Lower lobe of right lung (tissue), 2 donors: ENCODE measurements around the gene NCKAP5. TPM values are rescaled to one million over a fixed set of nuclear protein-coding genes. Genes with fewer than 3 reads are reported as not detected.

Experiments
- ATAC-seq, 2 donors: fragments of 200-7000 bp; cut with Tn5 transposase; one replicate each; pipeline ENCODE4 v1.9.1; 2020 to 2022; ENCODE audit warnings: mild to moderate bottlenecking in 2 of 2, moderate library complexity in 2 of 2
- DNase-seq: peaks from one replicate; pipeline ENCODE4 v3.0.0-alpha.2; 2020
- H3K27ac ChIP-seq: fragments of 200-600 bp; one replicate; pipeline ENCODE4 v1.8.0; 2022
- H3K27me3 ChIP-seq: fragments of 200-600 bp; one replicate; pipeline ENCODE4 v1.8.0; 2022; ENCODE audit warnings: low read depth
- H3K36me3 ChIP-seq: fragments of 200-600 bp; one replicate; pipeline ENCODE4 v1.8.0; 2022; ENCODE audit warnings: mild to moderate bottlenecking
- H3K4me1 ChIP-seq: fragments of 200-600 bp; one replicate; pipeline ENCODE4 v1.8.0; 2022
- H3K4me3 ChIP-seq: fragments of 200-600 bp; one replicate; pipeline ENCODE4 v1.8.0; 2022; ENCODE audit warnings: mild to moderate bottlenecking
- H3K9me3 ChIP-seq: fragments of 200-600 bp; one replicate; pipeline ENCODE4 v1.8.0; 2022
- CTCF ChIP-seq: fragments of 200-600 bp; IDR thresholded peaks from one replicate; pipeline ENCODE4 v1.8.0; 2022; ENCODE audit warnings: antibody characterized with exemption, mild to moderate bottlenecking
- intact Hi-C: fragments of 100-400 bp; cut with DNase I; formaldehyde crosslinking; loops from one replicate; pipeline ENCODE4 v1.11.0; 2022
- total RNA-seq: library from RNA; stranded (reverse); fragmentation: NEBNext Ultra II Directional; extraction: Animal tissue kit (Norgen Biotek cat#: 25700); gene quantifications from one replicate; pipeline ENCODE4 v1.2.1, GENCODE V29; 2021
- donor health status: DM: no; HTN: yes; CAD: no; lungs with severe emphysema.

Gene NCKAP5
- total RNA-seq, 1 donor from 2014 or later: 34.6 TPM

DNA sequence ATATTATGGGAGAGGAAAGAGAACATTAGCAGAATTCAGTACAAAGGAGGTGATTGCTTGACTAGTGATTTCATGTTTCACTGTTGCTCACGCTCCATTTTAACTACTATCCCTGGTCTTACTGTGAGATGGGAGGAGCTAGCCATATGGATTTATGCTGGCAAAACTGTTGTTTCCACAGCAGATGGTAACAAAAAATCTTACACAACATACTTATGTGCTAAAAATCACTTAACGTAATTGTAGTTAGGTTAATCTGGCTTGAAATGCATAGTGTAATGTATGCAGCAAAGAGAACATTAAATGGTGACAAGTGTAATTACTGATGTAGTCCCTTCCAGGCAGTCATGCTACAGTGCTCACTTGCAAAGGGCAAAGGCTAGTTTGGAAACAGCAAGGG lies 742.7 kb downstream of the NCKAP5 start:
- no peak overlapping the region for H3K4me3 ChIP-seq
- no peak for ATAC-seq
- no peaks in the 10 kb centered on the region for H3K9me3 ChIP-seq
- no peak for TF ChIP-seq CTCF
- no peaks in the 10 kb centered on the region for H3K27me3 ChIP-seq
- H3K27ac ChIP-seq: no peak overlapping the region
- no peak for DNase-seq
- intact Hi-C loops: no loop called here
- H3K4me1 ChIP-seq: no peaks in the 10 kb centered on the region
- no peaks in the 10 kb centered on the region for H3K36me3 ChIP-seq

DNA sequence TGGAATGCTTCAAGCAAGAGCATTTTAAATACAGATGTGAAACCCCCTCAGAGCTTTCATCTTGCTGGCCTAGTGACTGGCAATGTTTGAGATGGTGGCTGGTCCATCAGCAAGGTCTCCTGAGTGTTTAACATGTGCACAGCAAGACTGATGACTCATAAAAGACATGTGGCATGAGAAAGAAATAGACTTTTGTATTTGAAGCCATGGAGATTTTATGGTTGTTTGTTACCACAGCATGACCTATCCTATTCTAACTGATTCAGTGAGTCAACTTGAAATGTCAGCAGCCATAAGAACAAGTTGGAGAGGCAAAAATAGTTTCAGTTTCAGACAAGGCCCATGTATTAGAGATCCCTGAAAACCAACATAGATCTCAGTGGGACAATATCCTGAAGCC lies 743.5 kb downstream of the NCKAP5 start:
- Histone ChIP-seq H3K4me1 (no peaks in the 10 kb centered on the region), H3K9me3 (no peaks in the 10 kb centered on the region), H3K4me3 (no peak overlapping the region), H3K27me3 (no peaks in the 10 kb centered on the region), H3K36me3 (no peaks in the 10 kb centered on the region), H3K27ac (no peak overlapping the region)
- intact Hi-C loops: no loop called here
- no peak for TF ChIP-seq CTCF
- ATAC-seq (peak in 1 of 2 donors; percentile 21), DNase-seq (no peak)

GRCh38 chr2:132816234-132816633 lies 752.0 kb downstream of the NCKAP5 start:
- no peak for ATAC-seq
- no peak overlapping the region for H3K27ac ChIP-seq
- no peaks in the 10 kb centered on the region for H3K9me3 ChIP-seq
- H3K4me1 ChIP-seq: no peaks in the 10 kb centered on the region
- no peak for TF ChIP-seq CTCF
- H3K27me3 ChIP-seq: no peaks in the 10 kb centered on the region
- intact Hi-C loops: no loop called here
- no peaks in the 10 kb centered on the region for H3K36me3 ChIP-seq
- H3K4me3 ChIP-seq: no peak overlapping the region
- no peak for DNase-seq

DNA sequence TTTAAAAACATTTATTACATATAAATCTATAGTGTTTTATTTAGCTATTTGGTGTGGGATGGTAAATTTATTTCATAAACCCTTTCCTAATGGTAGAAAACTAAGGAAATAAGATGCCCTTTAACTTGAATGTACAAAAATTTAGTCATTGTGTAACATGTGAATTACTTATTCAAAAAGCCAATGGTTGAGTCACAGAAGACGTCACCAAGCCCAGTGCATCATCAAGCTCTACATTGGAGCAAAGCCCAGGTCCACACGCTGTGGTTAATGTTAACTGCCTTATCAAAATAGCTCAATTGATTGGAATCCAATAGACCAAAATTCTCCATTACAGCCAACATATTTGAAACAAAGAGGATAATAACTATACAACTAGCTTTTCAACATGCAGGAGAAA lies 752.7 kb downstream of the NCKAP5 start:
- Histone ChIP-seq H3K4me1 (no peaks in the 10 kb centered on the region), H3K27me3 (no peaks in the 10 kb centered on the region), H3K9me3 (no peaks in the 10 kb centered on the region), H3K27ac (no peak overlapping the region), H3K4me3 (no peak overlapping the region), H3K36me3 (no peaks in the 10 kb centered on the region)
- no peak for TF ChIP-seq CTCF
- intact Hi-C loops: no loop called here
- ATAC-seq (no peak), DNase-seq (no peak)

DNA sequence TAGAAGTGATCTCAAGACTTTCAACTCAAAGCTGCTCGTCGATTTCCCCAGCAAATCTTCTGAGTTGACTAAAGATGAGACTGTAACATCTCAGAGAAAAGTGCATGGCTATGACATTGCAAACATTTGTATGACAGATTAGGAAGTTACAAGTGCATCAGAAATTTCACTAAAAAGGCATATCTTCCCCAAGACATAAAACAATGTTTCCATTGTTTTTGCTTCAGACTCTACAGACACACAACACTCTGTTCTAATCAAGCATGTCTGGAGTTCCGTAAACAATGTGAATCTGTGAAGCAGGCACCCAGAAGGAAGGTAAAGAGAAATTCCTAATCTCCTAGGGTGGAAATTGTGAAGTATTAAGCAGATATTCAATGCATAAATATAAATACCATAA lies 753.6 kb downstream of the NCKAP5 start:
- Histone ChIP-seq H3K27ac (no peak overlapping the region), H3K9me3 (no peaks in the 10 kb centered on the region), H3K27me3 (no peaks in the 10 kb centered on the region), H3K4me3 (no peak overlapping the region), H3K36me3 (no peaks in the 10 kb centered on the region), H3K4me1 (no peaks in the 10 kb centered on the region)
- ATAC-seq: no peak
- intact Hi-C loops: no loop called here
- DNase-seq: no peak
- TF ChIP-seq CTCF: no peak

DNA sequence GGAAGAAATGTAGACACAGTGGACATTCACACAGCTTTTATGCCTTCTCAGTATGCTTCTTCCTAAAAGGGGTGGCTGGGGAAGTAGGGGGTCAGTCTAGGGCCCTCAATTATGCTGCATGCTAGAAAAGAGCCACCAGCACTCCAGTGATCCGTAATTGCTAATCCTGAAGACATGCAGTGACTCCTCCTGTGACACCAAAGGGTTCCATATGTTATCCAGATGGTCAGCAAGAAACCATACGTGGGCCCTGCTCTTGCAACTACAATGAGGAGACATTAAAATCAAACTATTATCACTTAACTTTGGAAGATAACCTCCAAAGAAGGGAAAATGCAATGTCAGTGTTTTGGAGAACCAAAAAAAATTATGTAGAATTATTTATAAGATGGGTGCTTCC lies 754.8 kb downstream of the NCKAP5 start:
- TF ChIP-seq CTCF: no peak
- no peak overlapping the region for H3K27ac ChIP-seq
- no peaks in the 10 kb centered on the region for H3K4me1 ChIP-seq
- no peaks in the 10 kb centered on the region for H3K27me3 ChIP-seq
- no peak for ATAC-seq
- no peak for DNase-seq
- H3K9me3 ChIP-seq: no peaks in the 10 kb centered on the region
- intact Hi-C loops: no loop called here
- H3K4me3 ChIP-seq: no peak overlapping the region
- H3K36me3 ChIP-seq: no peaks in the 10 kb centered on the region
